Trophoblast cell (in vitro differentiated cells and primary cell): ENCODE measurements around the gene STIMATE.

ENCODE experiments used
- DNase-seq, 2 donors: peaks; one replicate each; pipeline ENCODE4 v3.0.0-alpha.2; 2016
- H2AFZ ChIP-seq: 2 replicates; pipeline ENCODE4 v1.6.1; 2013; ENCODE audit warnings: low read length, moderate library complexity, mild to moderate bottlenecking; ENCODE audit not compliant: insufficient read depth, poor library complexity
- H2AK5ac ChIP-seq: 2 replicates; pipeline ENCODE4 v1.6.1; 2013; ENCODE audit warnings: mild to moderate bottlenecking, low read length
- H2BK120ac ChIP-seq: 2 replicates; pipeline ENCODE4 v1.6.1; 2013; ENCODE audit warnings: low read length, mild to moderate bottlenecking, moderate library complexity; ENCODE audit not compliant: insufficient read depth, poor library complexity
- H2BK12ac ChIP-seq: 2 replicates; pipeline ENCODE4 v1.6.1; 2013; ENCODE audit warnings: mild to moderate bottlenecking, low read length, moderate library complexity
- H2BK5ac ChIP-seq: 2 replicates; pipeline ENCODE4 v1.6.1; 2013; ENCODE audit warnings: low read length, low read depth, moderate library complexity, mild to moderate bottlenecking; ENCODE audit not compliant: poor library complexity
- H3K14ac ChIP-seq: 2 replicates; pipeline ENCODE4 v1.6.1; 2013; ENCODE audit warnings: mild to moderate bottlenecking, low read length
- H3K18ac ChIP-seq: 2 replicates; pipeline ENCODE4 v1.6.1; 2013; ENCODE audit warnings: mild to moderate bottlenecking, low read length
- H3K23ac ChIP-seq: 2 replicates; pipeline ENCODE4 v1.6.1; 2013; ENCODE audit warnings: low read length
- H3K27ac ChIP-seq: 2 replicates; pipeline ENCODE4 v1.5.1; 2013; ENCODE audit warnings: low read depth, mild to moderate bottlenecking, inconsistent platforms, low read length, moderate library complexity
- H3K27me3 ChIP-seq: 2 replicates; pipeline ENCODE4 v1.6.1; 2013; ENCODE audit warnings: inconsistent platforms, mild to moderate bottlenecking, low read length, moderate library complexity; ENCODE audit not compliant: insufficient read depth
- H3K36me3 ChIP-seq, 2 experiments: 1 replicate in 1 of 2; 2 replicates in 1 of 2; pipeline ENCODE4 v1.6.1; 2013; ENCODE audit warnings: low read length in 2 of 2, mild to moderate bottlenecking in 2 of 2, moderate library complexity in 1 of 2; ENCODE audit not compliant: insufficient read depth in 2 of 2, control insufficient read depth in 1 of 2
- H3K4ac ChIP-seq: 2 replicates; pipeline ENCODE4 v1.6.1; 2013; ENCODE audit warnings: low read depth, mild to moderate bottlenecking, low read length, moderate library complexity
- H3K4me1 ChIP-seq, 2 experiments: 1 replicate in 1 of 2; 2 replicates in 1 of 2; pipeline ENCODE4 v1.6.1; 2013; ENCODE audit warnings: low read length in 2 of 2, mild to moderate bottlenecking in 2 of 2, moderate library complexity in 1 of 2; ENCODE audit not compliant: insufficient read depth in 2 of 2, control insufficient read depth in 1 of 2
- H3K4me2 ChIP-seq: 2 replicates; pipeline ENCODE4 v1.6.1; 2013; ENCODE audit warnings: inconsistent platforms, mild to moderate bottlenecking, low read length, moderate library complexity
- H3K4me3 ChIP-seq: 2 replicates; pipeline ENCODE4 v1.5.1; 2013; ENCODE audit warnings: mild to moderate bottlenecking, low read depth, low read length, inconsistent platforms
- H3K79me1 ChIP-seq: one replicate; pipeline ENCODE4 v1.6.1; 2013; ENCODE audit warnings: low read length
- H3K79me2 ChIP-seq: 2 replicates; pipeline ENCODE4 v1.6.1; 2013; ENCODE audit warnings: low read length, mild to moderate bottlenecking; ENCODE audit not compliant: control insufficient read depth, insufficient read depth, poor library complexity
- H3K9ac ChIP-seq: 2 replicates; pipeline ENCODE4 v1.6.1; 2013; ENCODE audit warnings: mild to moderate bottlenecking, low read length
- H3K9me3 ChIP-seq: 2 replicates; pipeline ENCODE4 v1.6.1; 2013; ENCODE audit warnings: low read depth, mild to moderate bottlenecking, control low read depth, inconsistent platforms, low read length; ENCODE audit not compliant: insufficient read depth
- H4K12ac ChIP-seq: 2 replicates; pipeline ENCODE4 v1.6.1; 2013; ENCODE audit warnings: low read depth, mild to moderate bottlenecking, low read length, moderate library complexity
- H4K8ac ChIP-seq: 2 replicates; pipeline ENCODE4 v1.6.1; 2013; ENCODE audit warnings: low read depth, mild to moderate bottlenecking, low read length, moderate library complexity
- H4K91ac ChIP-seq: one replicate; pipeline ENCODE4 v1.6.1; 2013; ENCODE audit warnings: low read depth, mild to moderate bottlenecking, low read length, moderate library complexity
- WGBS: extraction: QIAGEN DNeasy Blood & Tissue Kit; methylation state at CpG from one replicate; pipeline ENCODE4 v1.1.7; 2013; ENCODE audit warnings: missing lambda C conversion rate; ENCODE audit not compliant: insufficient read length, insufficient coverage; ENCODE audit errors: extremely low coverage; 5-methylcytosine and 5-hydroxymethylcytosine counted together

STIMATE gene

DNA sequence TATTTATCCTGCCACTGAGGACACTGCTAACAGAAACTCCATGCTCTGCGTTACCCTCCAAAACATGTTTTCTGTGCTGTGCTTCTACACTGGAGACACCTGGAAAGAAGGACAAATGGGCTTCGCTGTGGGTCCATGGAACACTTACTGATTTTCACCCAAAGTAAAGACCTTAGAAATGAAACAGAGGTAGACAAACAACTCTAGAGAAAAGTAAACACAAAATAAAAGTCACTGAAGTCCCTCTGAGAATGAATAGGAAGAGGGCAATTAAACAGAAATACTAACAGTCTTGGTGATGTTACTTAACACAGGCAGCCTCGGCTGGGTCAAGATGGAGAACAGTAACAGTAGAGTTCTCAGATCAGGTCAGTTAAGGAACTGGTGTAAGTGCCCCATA lies 6.7 kb upstream of the STIMATE start:
- Histone ChIP-seq H3K4me2 (no peak overlapping the region), H4K91ac (no peak overlapping the region), H3K14ac (no peak overlapping the region), H3K23ac (no peak overlapping the region), H3K36me3 (no peaks in the 10 kb centered on the region), H3K79me2 (no peaks in the 10 kb centered on the region), H3K27ac (no peak overlapping the region), H2BK5ac (no peak overlapping the region), H3K9me3 (no peaks in the 10 kb centered on the region), H3K4me3 (no peak overlapping the region), H3K4ac (no peak overlapping the region), H2AFZ (no peak overlapping the region), H3K18ac (no peak overlapping the region), H3K4me1 (no peaks in the 10 kb centered on the region), H3K9ac (no peak overlapping the region), H4K8ac (no peak overlapping the region), H2AK5ac (no peak overlapping the region), H4K12ac (no peak overlapping the region), H2BK120ac (no peak overlapping the region), H3K27me3 (no peaks in the 10 kb centered on the region), H2BK12ac (no peak overlapping the region), H3K79me1 (no peaks in the 10 kb centered on the region)
- WGBS = no CpG with 5 or more reads among the region's 3 CpGs
- no peak for DNase-seq

GRCh38 chr3:52896613-52897012 lies 735 bp downstream of the STIMATE start:
- H3K79me2 ChIP-seq = peaks cover 4% of the 10 kb centered on the region
- no peak overlapping the region for H4K12ac ChIP-seq
- H3K4ac ChIP-seq = peak overlapping the region; percentile 17
- no peak overlapping the region for H2BK120ac ChIP-seq
- no peak overlapping the region for H3K27ac ChIP-seq
- no CpG with 5 or more reads among the region's 9 CpGs for WGBS
- no peak overlapping the region for H4K91ac ChIP-seq
- no peak overlapping the region for H3K23ac ChIP-seq
- no peak overlapping the region for H3K14ac ChIP-seq
- H3K9ac ChIP-seq = peak overlapping the region; percentile 45
- H3K4me3 ChIP-seq = peak overlapping the region; percentile 91
- peaks cover 2% of the 10 kb centered on the region for H3K79me1 ChIP-seq
- DNase-seq = peak in 1 of 2 donors; percentile 6
- peak overlapping the region; percentile 86 for H3K4me2 ChIP-seq
- H2BK5ac ChIP-seq = no peak overlapping the region
- peak overlapping the region; percentile 88 for H4K8ac ChIP-seq
- no peak overlapping the region for H2AFZ ChIP-seq
- peaks cover 0 to 6% of the 10 kb centered on the region in 2 experiments for H3K4me1 ChIP-seq
- no peaks in the 10 kb centered on the region for H3K9me3 ChIP-seq
- no peak overlapping the region for H2AK5ac ChIP-seq
- H3K36me3 ChIP-seq = no peaks in the 10 kb centered on the region
- no peak overlapping the region for H3K18ac ChIP-seq
- no peaks in the 10 kb centered on the region for H3K27me3 ChIP-seq
- H2BK12ac ChIP-seq = no peak overlapping the region

DNA sequence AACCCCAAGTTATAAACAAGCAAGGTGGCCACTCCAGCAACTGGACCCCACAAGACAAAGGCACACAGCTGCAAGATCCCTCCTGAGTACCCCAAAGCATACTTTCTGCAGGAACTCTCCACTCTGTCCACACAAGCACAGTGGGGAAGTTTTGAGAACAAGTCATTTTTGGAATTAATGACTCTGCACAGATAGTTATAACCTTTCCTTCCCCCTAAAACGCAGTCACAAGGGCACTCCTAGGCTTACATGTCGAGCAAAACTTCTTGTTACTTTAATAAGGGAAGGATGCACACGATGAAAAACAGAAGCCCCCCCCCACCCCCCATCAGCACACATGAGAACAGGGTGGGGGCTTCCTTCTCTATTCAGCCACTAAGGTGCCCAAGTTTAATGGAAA lies 1.2 kb downstream of the STIMATE start:
- H4K8ac ChIP-seq = no peak overlapping the region
- no peak overlapping the region for H2BK120ac ChIP-seq
- H3K36me3 ChIP-seq = no peaks in the 10 kb centered on the region
- WGBS = no CpG with 5 or more reads among the region's 3 CpGs
- no peaks in the 10 kb centered on the region for H3K27me3 ChIP-seq
- H4K12ac ChIP-seq = no peak overlapping the region
- H3K4me3 ChIP-seq = no peak overlapping the region
- H3K79me2 ChIP-seq = peaks cover 4% of the 10 kb centered on the region
- no peak for DNase-seq
- H3K9ac ChIP-seq = no peak overlapping the region
- H2BK12ac ChIP-seq = no peak overlapping the region
- no peak overlapping the region for H2AFZ ChIP-seq
- H4K91ac ChIP-seq = no peak overlapping the region
- H3K4me2 ChIP-seq = peak overlapping the region; percentile 86
- H3K18ac ChIP-seq = no peak overlapping the region
- no peak overlapping the region for H3K14ac ChIP-seq
- H2BK5ac ChIP-seq = no peak overlapping the region
- H3K9me3 ChIP-seq = no peaks in the 10 kb centered on the region
- no peak overlapping the region for H3K4ac ChIP-seq
- peaks cover 0 to 6% of the 10 kb centered on the region in 2 experiments for H3K4me1 ChIP-seq
- H3K79me1 ChIP-seq = peaks cover 2% of the 10 kb centered on the region
- H3K27ac ChIP-seq = no peak overlapping the region
- no peak overlapping the region for H3K23ac ChIP-seq
- no peak overlapping the region for H2AK5ac ChIP-seq

DNA sequence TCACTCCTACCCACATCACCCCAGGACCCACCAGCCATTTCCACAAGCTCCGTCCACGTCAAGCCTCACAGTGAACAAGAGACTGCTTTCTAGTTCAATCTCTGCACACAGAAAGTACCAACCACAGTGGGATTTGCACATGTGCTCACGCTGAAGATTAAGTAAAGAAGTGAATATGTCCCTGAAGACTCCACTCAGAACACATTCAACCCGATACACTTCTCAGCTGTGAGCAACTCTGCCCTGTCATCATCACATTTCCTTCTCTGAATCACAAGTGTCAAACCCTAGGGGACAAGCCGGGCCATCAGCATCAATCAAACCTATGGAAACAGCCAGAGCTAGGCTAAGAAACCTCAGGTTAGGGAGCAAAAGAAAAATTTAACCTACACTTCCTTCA lies 1.9 kb downstream of the STIMATE start:
- no peak overlapping the region for H3K27ac ChIP-seq
- H2BK5ac ChIP-seq = no peak overlapping the region
- H3K36me3 ChIP-seq = no peaks in the 10 kb centered on the region
- H2BK12ac ChIP-seq = no peak overlapping the region
- no CpG with 5 or more reads among the region's 5 CpGs for WGBS
- no peak overlapping the region for H2AFZ ChIP-seq
- H3K9me3 ChIP-seq = no peaks in the 10 kb centered on the region
- no peak overlapping the region for H3K23ac ChIP-seq
- no peak overlapping the region for H3K4ac ChIP-seq
- H3K4me1 ChIP-seq = peaks cover 0 to 6% of the 10 kb centered on the region in 2 experiments
- no peak overlapping the region for H2BK120ac ChIP-seq
- peaks cover 2% of the 10 kb centered on the region for H3K79me1 ChIP-seq
- H3K4me3 ChIP-seq = no peak overlapping the region
- no peak overlapping the region for H3K9ac ChIP-seq
- H3K79me2 ChIP-seq = peaks cover 4% of the 10 kb centered on the region
- H4K12ac ChIP-seq = no peak overlapping the region
- H3K14ac ChIP-seq = no peak overlapping the region
- no peak overlapping the region for H3K4me2 ChIP-seq
- no peak overlapping the region for H4K91ac ChIP-seq
- no peak for DNase-seq
- no peak overlapping the region for H4K8ac ChIP-seq
- no peak overlapping the region for H3K18ac ChIP-seq
- H3K27me3 ChIP-seq = no peaks in the 10 kb centered on the region
- H2AK5ac ChIP-seq = no peak overlapping the region
